Right atrium auricular region (tissue), 2 donors: ENCODE measurements around the gene C20orf144. TPM values are rescaled to one million over a fixed set of nuclear protein-coding genes. Genes with fewer than 3 reads are reported as not detected.

Experiments used
- DNase-seq: peaks from one replicate; pipeline ENCODE4 v3.0.0-alpha.2; 2019; ENCODE audit warnings: low spot score
- H3K27ac ChIP-seq, 2 donors: fragments of 200-600 bp; sonication (generic); 1 replicate in 1 of 2; 2 replicates in 1 of 2; pipeline ENCODE4 v1.5.1; 2016 to 2019
- H3K27me3 ChIP-seq, 2 donors: fragments of 200-600 bp; sonication (generic); one replicate each; pipeline versions ENCODE4 v1.5.1 to v1.6.0; 2017 to 2019
- H3K36me3 ChIP-seq: fragments of 200-600 bp; sonication (generic); one replicate; pipeline ENCODE4 v1.5.1; 2016
- H3K4me1 ChIP-seq, 2 donors: fragments of 200-600 bp; sonication (generic); one replicate each; pipeline versions ENCODE4 v1.5.1 to v1.6.0; 2017 to 2019
- H3K4me3 ChIP-seq, 2 donors: fragments of 200-600 bp; sonication (generic); 1 replicate in 1 of 2; 2 replicates in 1 of 2; pipeline ENCODE4 v1.5.1; 2017 to 2019; ENCODE audit warnings: mild to moderate bottlenecking in 1 of 2, moderate library complexity in 1 of 2
- H3K9me3 ChIP-seq, 2 donors: fragments of 200-600 bp; sonication (generic); one replicate each; pipeline ENCODE4 v1.5.1; 2019
- total RNA-seq, 2 donors: library from RNA; depleted of rRNA; stranded (reverse); fragments of >200 nt; gene quantifications; one replicate each; pipeline ENCODE4 v1.1.0, GENCODE V29; 2016
- TF ChIP-seq, protein P1 (sequence below), 2 donors: fragments of 200-600 bp; sonication (generic); IDR thresholded peaks; one replicate each; pipeline ENCODE4 v1.5.1; 2019; ENCODE audit warnings: antibody characterized with exemption in 2 of 2

C20orf144 gene
- total RNA-seq, 2 donors from 2014 or later: not detected

DNA sequence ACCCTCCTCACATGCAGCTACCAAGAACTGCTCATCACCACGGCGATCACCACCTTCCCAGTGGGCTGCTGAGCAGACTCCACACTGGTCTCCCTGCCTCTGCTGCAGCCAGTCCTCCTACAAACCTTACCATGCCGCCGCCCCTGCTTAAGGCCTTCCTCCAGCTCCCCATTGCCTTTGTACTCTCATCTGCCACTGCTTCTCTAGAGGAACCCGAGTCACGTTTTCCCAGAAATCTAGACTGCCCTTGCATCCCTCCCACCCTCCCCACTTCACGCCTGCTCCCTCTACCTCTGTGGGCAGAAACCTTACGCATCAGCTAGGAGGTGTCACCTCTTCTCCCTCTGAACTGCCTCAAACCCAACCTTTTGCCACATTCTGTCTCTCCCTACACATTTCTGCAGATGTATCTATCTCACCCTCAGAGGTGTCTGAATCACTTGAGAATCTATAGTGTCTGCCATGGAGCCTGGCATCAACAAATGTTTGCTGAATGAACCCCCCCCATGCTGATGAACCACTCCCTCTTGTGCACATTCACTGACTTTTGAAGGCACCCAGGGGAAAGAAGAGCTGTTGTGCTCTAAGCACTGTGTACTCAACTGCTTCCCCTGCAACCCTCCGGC, 19.7 kb downstream of the C20orf144 start:
- H3K9me3 ChIP-seq: no peaks in the 10 kb centered on the region
- peaks cover 0 to 21% of the 10 kb centered on the region in 2 donors for H3K4me1 ChIP-seq
- no peak overlapping the region for H3K27ac ChIP-seq
- no peaks in the 10 kb centered on the region for H3K36me3 ChIP-seq
- H3K4me3 ChIP-seq: no peak overlapping the region
- TF ChIP-seq, protein P1, sequence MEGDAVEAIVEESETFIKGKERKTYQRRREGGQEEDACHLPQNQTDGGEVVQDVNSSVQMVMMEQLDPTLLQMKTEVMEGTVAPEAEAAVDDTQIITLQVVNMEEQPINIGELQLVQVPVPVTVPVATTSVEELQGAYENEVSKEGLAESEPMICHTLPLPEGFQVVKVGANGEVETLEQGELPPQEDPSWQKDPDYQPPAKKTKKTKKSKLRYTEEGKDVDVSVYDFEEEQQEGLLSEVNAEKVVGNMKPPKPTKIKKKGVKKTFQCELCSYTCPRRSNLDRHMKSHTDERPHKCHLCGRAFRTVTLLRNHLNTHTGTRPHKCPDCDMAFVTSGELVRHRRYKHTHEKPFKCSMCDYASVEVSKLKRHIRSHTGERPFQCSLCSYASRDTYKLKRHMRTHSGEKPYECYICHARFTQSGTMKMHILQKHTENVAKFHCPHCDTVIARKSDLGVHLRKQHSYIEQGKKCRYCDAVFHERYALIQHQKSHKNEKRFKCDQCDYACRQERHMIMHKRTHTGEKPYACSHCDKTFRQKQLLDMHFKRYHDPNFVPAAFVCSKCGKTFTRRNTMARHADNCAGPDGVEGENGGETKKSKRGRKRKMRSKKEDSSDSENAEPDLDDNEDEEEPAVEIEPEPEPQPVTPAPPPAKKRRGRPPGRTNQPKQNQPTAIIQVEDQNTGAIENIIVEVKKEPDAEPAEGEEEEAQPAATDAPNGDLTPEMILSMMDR (IDR thresholded peaks at IDR 0.05): no peak
- H3K27me3 ChIP-seq: no peaks in the 10 kb centered on the region
- DNase-seq: no peak

DNA sequence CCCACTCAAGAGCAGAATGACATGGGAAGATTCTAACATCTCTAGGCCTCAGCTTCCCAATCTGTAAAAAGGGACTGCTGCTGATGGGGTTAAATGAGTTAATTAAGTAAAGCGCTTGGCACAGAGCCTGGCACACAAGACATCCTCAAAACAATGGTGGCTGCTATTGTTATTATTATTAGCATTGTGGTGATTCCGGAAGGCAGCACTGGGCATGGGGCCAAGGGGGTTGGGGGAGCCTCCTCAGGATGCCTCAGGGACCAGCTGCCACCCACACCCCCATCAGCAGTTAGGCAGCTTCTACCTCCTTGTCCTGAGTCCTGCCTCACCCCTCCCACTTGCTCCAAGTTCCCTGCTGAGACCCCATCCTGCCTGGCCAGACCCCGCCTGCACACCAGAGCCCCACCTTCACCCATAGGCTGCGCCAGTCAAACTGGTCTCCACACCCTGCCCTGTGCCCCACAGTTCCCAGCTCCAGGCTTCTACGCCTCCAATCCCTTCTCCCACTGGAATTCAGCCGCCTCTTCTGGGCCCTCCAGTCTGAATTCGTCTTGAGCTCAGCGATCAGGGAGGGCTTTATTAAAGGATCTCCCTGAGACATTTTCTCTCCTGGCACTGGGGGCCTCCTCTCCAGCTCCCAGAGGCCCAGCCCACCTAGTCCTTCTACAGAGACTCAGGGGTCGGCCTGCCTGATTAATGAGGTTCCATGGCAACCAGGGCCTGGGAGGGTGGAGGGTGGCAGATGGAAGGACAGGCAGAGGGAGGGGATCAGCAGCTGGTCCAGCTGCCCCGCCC, 22.6 kb downstream of the C20orf144 start:
- Histone ChIP-seq H3K4me3 (peak overlapping the region in 1 of 2 donors; percentile 47), H3K4me1 (peaks cover 0 to 35% of the 10 kb centered on the region in 2 donors), H3K27me3 (no peaks in the 10 kb centered on the region), H3K27ac (no peak overlapping the region), H3K9me3 (no peaks in the 10 kb centered on the region), H3K36me3 (no peaks in the 10 kb centered on the region)
- TF ChIP-seq, protein P1 (IDR thresholded peaks at IDR 0.05): no peak
- no peak for DNase-seq

DNA sequence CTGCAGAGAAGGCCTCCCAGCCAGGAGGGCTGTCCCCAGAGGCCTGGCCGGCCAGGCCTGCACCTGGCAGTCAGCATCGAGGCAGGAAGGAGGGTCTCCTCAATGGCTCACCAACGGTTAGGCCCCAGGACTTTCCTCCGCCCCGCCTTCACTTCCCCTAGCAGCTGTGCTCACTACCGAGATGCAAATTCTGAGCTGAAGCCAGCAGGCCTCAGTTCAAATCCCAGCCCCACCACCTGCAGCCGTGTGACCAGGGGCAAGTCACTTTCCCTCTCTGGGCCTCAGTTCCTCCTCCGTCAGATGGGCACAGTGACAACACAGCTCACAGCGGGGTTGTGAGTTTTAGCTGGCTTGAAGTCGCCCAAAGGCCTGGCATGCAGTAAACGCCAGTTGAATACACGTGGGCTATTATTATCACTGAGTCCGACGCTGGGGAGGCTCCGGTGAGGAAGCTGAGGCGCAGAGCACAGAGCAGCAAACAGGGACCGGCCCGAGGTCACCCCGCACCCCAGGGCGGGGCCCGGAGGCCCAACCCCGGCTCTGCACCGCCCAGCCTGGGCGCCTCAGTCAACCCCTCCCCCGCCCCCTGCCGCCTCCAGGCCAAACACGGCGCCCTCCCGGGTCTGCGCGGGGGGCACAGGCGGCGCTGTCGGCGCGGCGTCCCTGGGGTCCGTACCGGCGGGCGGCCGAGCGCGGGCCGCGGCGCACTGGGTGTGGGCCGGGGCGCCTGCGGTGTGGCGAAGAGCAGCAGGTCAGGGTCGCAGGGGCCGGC, 23.4 kb downstream of the C20orf144 start:
- Histone ChIP-seq H3K4me1 (peaks cover 0 to 40% of the 10 kb centered on the region in 2 donors), H3K27ac (no peak overlapping the region), H3K36me3 (no peaks in the 10 kb centered on the region), H3K9me3 (no peaks in the 10 kb centered on the region), H3K4me3 (peak overlapping the region; percentile 17 to 47), H3K27me3 (no peaks in the 10 kb centered on the region)
- TF ChIP-seq, protein P1 (IDR thresholded peaks at IDR 0.05): no peak
- no peak for DNase-seq

DNA sequence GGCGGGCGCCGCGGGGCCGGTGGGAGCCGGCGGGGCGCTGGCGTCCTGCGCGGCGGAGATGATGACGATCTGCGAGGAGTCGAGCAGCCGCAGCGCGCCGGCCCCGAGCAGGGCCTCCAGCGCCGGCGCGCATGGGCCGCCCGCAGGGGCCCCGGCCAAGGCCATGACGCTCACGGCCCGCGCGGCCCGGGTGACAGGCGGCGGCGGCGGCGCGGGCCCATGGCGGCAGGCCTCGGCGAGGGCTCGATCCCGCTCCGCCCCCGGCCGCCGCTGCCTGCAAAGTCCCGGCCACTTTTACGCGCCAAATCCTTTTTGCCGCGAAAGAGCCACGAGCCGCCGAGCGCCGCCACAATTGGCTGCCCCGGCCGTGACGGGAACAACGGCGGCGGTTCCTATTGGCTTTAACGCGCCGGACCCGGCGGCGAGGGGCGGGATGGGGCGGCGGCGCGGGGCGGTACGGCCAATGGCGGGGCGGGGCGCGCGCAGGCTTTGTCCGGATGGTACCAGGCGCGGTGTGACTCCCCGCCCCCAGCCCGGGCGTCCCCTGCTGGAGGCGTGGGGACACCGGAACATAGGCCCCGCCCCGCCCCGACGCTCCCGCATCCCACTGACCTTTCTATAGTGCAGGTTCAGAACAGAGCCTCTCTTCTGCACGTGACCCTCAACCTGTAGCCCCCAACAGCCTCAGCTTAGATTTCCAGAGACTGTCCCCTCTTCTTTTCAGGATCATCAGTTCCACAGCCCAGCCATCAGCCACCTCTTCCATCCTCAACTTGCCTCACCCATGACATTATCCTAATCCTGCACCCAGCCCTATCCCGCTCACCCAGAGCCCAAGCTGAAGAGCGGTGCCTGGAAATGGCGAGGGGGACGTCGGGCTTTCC, 24.2 kb downstream of the C20orf144 start, which contains the start of gene E2F1:
Gene E2F1 (minus strand): TSS at position 286 of the 884 bp plus-strand sequence. CDS start 121 bp downstream, at position 165.
- H3K36me3 ChIP-seq: no peaks in the 10 kb centered on the region
- H3K4me1 ChIP-seq: peaks cover 0 to 40% of the 10 kb centered on the region in 2 donors
- TF ChIP-seq, protein P1 (IDR thresholded peaks at IDR 0.05): peak; percentile 26 to 69
- peak within 1 kb of the TSS; percentile 17 to 47 for H3K4me3 ChIP-seq
- no peaks in the 10 kb centered on the region for H3K9me3 ChIP-seq
- DNase-seq: peak; percentile 96
- peak within 1 kb of the TSS in 1 of 2 donors; percentile 53 for H3K27ac ChIP-seq
- H3K27me3 ChIP-seq: no peaks in the 10 kb centered on the region

DNA sequence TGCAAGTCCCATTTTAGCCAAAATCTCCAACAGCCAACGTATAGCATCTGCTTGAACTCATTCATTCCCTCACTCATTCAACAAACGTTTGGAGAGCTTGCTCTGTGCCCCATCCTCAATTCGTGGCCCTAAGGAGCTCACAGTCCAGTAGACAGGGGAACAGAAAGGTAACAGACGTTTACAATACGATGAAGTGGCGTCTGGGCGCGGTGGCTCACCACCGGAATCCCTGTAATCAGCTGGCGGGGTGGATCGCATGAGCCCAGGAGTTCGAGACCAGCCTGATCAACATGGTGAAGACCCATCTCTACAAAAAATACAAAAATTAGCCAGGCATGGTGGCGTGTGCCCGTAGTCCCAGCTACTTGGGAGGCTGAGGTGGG, 24.8 kb downstream of the C20orf144 start:
- peak overlapping the region in 1 of 2 donors; percentile 43 for H3K4me3 ChIP-seq
- H3K27me3 ChIP-seq: no peaks in the 10 kb centered on the region
- H3K27ac ChIP-seq: peak overlapping the region in 1 of 2 donors; percentile 53
- DNase-seq: no peak
- no peaks in the 10 kb centered on the region for H3K9me3 ChIP-seq
- no peaks in the 10 kb centered on the region for H3K36me3 ChIP-seq
- TF ChIP-seq, protein P1 (IDR thresholded peaks at IDR 0.05): no peak
- H3K4me1 ChIP-seq: peaks cover 0 to 40% of the 10 kb centered on the region in 2 donors
